Right lobe of liver (tissue), 4 donors: ENCODE results near the gene CARMIL1.

Experiments
- POLR2A ChIP-seq: fragments of 450-650 bp; IDR thresholded peaks from one replicate; pipeline ENCODE4 v1.6.1; 2017; ENCODE audit warnings: antibody characterized with exemption, mild to moderate bottlenecking
- TF ChIP-seq, protein P1 (sequence below), 4 donors: fragments of 200-600 bp in 3 of 4; fragments of 450-650 bp in 1 of 4; IDR thresholded peaks; one replicate each; pipeline versions ENCODE4 v1.5.1 to v1.8.0; 2016 to 2022; ENCODE audit warnings: antibody characterized with exemption in 4 of 4, mild to moderate bottlenecking in 2 of 4
- donor health status: DM: no; HTN: no; CAD: no.
- donor health status: DM: no; HTN: no; CAD: no.
- donor health status: DM: no; HTN: yes; CAD: no.

DNA sequence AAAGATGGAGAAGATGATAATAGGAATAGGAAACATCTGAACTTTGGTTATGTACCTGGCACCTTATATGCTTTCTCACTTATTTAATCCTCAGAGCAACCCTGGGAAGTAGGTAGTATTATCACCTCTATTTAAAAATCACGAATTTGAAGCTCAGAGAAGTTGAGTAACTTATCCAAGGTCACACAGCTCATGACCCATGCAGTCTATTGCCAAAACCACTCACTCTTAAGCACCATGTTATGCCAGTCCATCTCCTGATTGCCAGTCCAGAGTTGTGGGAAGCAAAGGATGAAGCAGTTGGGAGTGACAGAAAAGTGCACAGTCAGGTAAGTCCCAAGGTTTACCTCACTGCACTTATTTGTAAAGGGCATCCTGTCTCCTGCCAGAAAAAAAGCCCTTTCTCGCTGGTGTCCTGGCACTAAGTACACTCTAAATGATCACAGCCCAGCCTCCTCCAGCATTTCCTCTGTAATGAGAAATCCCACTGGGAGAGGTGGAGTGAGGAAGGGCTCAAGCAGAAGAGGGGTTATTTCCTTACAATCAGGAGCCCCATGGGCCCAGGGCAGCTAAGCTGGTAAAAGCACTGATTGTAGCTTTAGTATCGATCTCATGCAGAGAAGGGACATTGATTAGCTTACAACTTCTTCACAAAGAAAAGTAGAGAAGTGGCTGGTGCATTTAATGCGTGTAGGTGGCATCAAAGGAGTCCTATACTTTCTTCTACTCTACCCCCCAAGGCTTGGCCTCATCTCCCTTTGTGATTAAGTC, 351.5 kb downstream of the CARMIL1 start:
- TF ChIP-seq, protein P1, sequence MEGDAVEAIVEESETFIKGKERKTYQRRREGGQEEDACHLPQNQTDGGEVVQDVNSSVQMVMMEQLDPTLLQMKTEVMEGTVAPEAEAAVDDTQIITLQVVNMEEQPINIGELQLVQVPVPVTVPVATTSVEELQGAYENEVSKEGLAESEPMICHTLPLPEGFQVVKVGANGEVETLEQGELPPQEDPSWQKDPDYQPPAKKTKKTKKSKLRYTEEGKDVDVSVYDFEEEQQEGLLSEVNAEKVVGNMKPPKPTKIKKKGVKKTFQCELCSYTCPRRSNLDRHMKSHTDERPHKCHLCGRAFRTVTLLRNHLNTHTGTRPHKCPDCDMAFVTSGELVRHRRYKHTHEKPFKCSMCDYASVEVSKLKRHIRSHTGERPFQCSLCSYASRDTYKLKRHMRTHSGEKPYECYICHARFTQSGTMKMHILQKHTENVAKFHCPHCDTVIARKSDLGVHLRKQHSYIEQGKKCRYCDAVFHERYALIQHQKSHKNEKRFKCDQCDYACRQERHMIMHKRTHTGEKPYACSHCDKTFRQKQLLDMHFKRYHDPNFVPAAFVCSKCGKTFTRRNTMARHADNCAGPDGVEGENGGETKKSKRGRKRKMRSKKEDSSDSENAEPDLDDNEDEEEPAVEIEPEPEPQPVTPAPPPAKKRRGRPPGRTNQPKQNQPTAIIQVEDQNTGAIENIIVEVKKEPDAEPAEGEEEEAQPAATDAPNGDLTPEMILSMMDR (IDR thresholded peaks at IDR 0.05): no peak
- TF ChIP-seq POLR2A: no peak
